SH-SY5Y (cell line): ENCODE measurements around the gene KATNB1.

ENCODE experiments used
- GATA2 ChIP-seq: IDR thresholded peaks from 2 replicates; pipeline ENCODE4 v1.6.1; 2011; ENCODE audit warnings: mild to moderate bottlenecking, low read depth, low read length
- GATA3 ChIP-seq: IDR thresholded peaks from 2 replicates; pipeline ENCODE4 v1.6.1; 2011; ENCODE audit warnings: low read depth, mild to moderate bottlenecking, low read length, moderate library complexity

DNA sequence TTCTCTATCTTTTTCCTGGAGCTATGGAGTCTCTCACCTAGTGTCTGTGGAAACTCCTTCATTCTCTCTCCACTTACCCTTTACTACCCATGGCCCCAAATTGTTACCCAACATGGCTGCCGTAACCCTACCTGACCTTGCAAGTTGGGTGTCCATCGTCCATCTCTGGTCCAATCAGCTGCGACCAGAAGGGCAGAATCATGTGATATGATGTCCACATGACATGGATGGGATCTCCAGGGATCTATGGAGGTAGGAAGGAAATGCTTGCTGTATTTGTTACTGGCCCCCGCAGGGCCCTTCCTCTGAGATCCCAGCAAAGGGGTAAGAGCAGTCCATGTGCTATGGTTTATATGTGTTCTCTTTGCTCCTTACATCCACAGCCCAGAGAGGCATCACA lies 49.0 kb upstream of the KATNB1 start:
- TF ChIP-seq GATA3 = no peak
- no peak for TF ChIP-seq GATA2
